ENCODE measurements around the gene SCGB1C2. TPM values are rescaled to one million over a fixed set of nuclear protein-coding genes. Genes with fewer than 3 reads are reported as not detected.
"Not testable (repeated sequence)": the region's sequence is repeated elsewhere in the genome, so short reads cannot be mapped to it uniquely, and the experiment has no call there.

Gene SCGB1C2
- total RNA-seq, 1 experiment from 2014 or later = not detected

DNA sequence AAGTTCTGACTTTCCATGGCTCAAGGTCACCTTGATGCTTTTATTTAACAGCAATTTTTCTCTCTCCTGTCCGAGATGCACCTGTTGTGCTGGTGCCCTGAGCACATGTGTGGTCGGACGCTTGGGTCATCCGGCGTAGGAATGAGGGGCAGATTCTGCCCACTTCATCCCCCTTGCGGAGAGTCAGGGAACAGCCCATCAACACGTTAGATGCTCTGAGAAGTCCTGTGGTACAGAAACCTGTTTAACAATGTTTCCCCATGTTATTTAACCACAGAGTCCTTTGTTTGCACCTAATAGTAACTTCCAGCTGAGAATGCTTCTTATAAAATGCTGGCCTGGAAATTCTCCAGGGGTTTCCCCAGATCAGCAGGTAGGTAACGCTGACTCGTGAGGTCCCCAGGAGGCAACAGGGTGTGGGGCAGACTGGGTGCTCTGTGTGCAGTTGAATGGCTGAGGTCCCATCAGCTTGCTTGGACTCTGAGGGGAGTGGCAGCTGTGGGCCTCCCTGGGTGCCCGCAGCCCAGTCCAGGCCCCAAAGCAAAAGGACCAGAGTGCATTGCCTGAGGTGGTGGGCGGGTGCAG, 26.2 kb downstream of the SCGB1C2 start:
- no peaks in the 10 kb centered on the region for H3K4me1 ChIP-seq (replicated peaks; ENCODE audit: insufficient read depth)
- no peaks in the 10 kb centered on the region for H3F3A ChIP-seq (ENCODE audit: insufficient read depth, low read depth)
- H3K9me3 ChIP-seq (ENCODE audit: insufficient read depth, low read depth) = no peaks in the 10 kb centered on the region
- ChIA-PET CTCF (no interaction called here), POLR2A (ENCODE audit: unreplicated experiment) (interaction anchor here (0.5 kb wide), 1 partner anchor 11 kb away, joined by 5 read pairs; no protein-coding TSS in a partner anchor)
- no peaks in the 10 kb centered on the region for H3K79me2 ChIP-seq (ENCODE audit: low read depth)
- H3K9me2 ChIP-seq (ENCODE audit: insufficient read depth) = no peaks in the 10 kb centered on the region
- no TSS peak for BruUV-seq (replicated peaks)
- no peak overlapping the region for H2AFZ ChIP-seq
- DNase-seq = no peak
- H3K27ac ChIP-seq = no peak overlapping the region
- H4K20me1 ChIP-seq (ENCODE audit: insufficient read depth) = no peaks in the 10 kb centered on the region
- peaks cover 19% of the 10 kb centered on the region for H3K27me3 ChIP-seq (ENCODE audit: insufficient read depth, low read depth)
- no peaks in the 10 kb centered on the region for H3K36me3 ChIP-seq (ENCODE audit: low read depth)
- H3K4me2 ChIP-seq = no peak overlapping the region
- intact Hi-C loops (cut with micrococcal nuclease; ENCODE audit: unreplicated experiment) = no loop called here
- H3K4me3 ChIP-seq = no peak overlapping the region
- no peak for TF ChIP-seq EZH2 (IDR thresholded peaks at IDR 0.05; ENCODE audit: low read depth)
- TF ChIP-seq, protein P1, sequence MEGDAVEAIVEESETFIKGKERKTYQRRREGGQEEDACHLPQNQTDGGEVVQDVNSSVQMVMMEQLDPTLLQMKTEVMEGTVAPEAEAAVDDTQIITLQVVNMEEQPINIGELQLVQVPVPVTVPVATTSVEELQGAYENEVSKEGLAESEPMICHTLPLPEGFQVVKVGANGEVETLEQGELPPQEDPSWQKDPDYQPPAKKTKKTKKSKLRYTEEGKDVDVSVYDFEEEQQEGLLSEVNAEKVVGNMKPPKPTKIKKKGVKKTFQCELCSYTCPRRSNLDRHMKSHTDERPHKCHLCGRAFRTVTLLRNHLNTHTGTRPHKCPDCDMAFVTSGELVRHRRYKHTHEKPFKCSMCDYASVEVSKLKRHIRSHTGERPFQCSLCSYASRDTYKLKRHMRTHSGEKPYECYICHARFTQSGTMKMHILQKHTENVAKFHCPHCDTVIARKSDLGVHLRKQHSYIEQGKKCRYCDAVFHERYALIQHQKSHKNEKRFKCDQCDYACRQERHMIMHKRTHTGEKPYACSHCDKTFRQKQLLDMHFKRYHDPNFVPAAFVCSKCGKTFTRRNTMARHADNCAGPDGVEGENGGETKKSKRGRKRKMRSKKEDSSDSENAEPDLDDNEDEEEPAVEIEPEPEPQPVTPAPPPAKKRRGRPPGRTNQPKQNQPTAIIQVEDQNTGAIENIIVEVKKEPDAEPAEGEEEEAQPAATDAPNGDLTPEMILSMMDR (conservative IDR thresholded peaks at IDR 0.05) = peak; percentile 54; the same call in 1 of the 2 replicates

DNA sequence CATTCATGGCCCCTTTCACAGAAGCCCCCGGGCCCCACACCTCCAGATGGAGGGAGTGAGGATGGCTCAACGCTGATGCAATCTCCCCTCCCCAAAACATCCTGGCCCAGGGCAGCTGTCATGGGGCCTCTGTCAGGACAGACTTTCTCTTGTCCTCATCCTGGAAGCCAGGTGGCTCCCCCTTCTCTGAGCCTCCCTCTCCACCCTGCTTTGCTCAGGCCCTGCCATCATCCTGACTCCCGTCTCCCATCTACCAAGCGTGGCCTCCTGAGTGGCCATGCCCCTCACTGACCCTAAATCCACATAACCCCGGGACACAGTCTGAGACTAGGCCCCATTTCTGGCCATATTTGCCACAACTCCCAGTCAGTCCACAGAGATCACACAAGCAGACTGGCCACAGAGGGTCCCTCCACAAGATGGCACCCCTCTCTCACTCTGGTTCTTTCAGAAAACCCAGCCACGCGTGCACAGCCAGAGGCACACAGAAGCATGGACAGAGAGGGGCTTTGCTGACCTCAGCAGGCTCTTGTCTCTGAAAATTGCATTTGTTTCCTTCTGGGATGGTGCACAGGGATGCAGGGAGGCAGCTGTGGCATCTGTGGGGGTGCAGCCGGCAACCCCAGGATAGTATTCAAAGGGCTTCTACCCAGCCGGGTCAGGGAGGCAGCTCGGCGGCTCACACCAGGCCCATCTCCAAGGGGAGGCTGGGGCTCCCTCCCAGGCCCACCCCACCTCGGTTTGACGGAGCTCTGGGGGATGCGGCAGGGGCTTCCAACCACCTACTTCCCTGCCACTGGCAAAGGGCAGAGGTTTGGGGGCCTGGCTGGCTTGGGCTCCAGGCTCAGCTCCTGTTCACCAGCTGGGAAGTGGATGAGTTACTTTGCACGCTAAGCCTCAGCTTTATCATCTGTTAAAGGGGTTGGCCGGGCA, 27.2 kb downstream of the SCGB1C2 start:
- POLR2A ChIA-PET (ENCODE audit: unreplicated experiment) = no interaction called here

DNA sequence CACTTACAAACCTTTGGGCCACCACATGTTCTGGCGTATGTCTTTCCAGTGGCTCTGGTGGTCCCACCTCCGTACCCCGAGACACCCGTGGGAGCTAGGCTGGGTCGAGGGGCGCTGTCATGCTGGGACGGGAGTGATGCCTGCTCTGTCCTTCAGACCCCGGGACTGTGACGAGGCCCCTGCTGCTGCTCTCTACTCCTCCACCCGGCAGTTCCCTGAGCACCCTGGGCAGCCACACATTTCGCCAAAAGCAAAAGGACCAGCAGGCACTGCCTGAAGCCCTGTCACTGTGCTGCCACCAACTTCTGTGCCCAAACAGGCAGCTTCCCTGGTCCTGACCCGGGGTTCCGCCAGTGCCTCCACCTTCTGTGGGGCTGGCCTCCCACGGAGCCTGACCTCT, 28.6 kb downstream of the SCGB1C2 start:
- Histone ChIP-seq H3K36me3 (ENCODE audit: low read depth) (no peaks in the 10 kb centered on the region), H3K4me2 (no peak overlapping the region), H3K27ac (no peak overlapping the region), H3K9me2 (ENCODE audit: insufficient read depth) (no peaks in the 10 kb centered on the region), H2AFZ (no peak overlapping the region), H3K4me3 (no peak overlapping the region), H3K79me2 (ENCODE audit: low read depth) (no peaks in the 10 kb centered on the region), H3F3A (ENCODE audit: insufficient read depth, low read depth) (no peaks in the 10 kb centered on the region), H3K27me3 (ENCODE audit: insufficient read depth, low read depth) (peaks cover 14% of the 10 kb centered on the region), H3K9me3 (ENCODE audit: insufficient read depth, low read depth) (no peaks in the 10 kb centered on the region), H3K4me1 (replicated peaks; ENCODE audit: insufficient read depth) (no peaks in the 10 kb centered on the region), H4K20me1 (ENCODE audit: insufficient read depth) (no peaks in the 10 kb centered on the region)
- BruUV-seq (replicated peaks) = no TSS peak
- intact Hi-C loops (cut with micrococcal nuclease; ENCODE audit: unreplicated experiment) = no loop called here
- CTCF ChIA-PET = no interaction called here
- no peak for DNase-seq
- POLR2A ChIA-PET (ENCODE audit: unreplicated experiment) = no interaction called here
- TF ChIP-seq, protein P1 (conservative IDR thresholded peaks at IDR 0.05) = no peak
- no peak for TF ChIP-seq EZH2 (IDR thresholded peaks at IDR 0.05; ENCODE audit: low read depth)

More for the DNA sequence above, 27.2 kb downstream of the SCGB1C2 start:
- Histone ChIP-seq H3K4me2 (no peak overlapping the region), H3K4me1 (replicated peaks; ENCODE audit: insufficient read depth) (no peaks in the 10 kb centered on the region), H3F3A (ENCODE audit: insufficient read depth, low read depth) (no peaks in the 10 kb centered on the region), H2AFZ (no peak overlapping the region), H3K9me3 (ENCODE audit: insufficient read depth, low read depth) (no peaks in the 10 kb centered on the region), H3K79me2 (ENCODE audit: low read depth) (no peaks in the 10 kb centered on the region), H3K27me3 (ENCODE audit: insufficient read depth, low read depth) (peaks cover 19% of the 10 kb centered on the region), H4K20me1 (ENCODE audit: insufficient read depth) (no peaks in the 10 kb centered on the region), H3K36me3 (ENCODE audit: low read depth) (no peaks in the 10 kb centered on the region), H3K9me2 (ENCODE audit: insufficient read depth) (no peaks in the 10 kb centered on the region), H3K27ac (no peak overlapping the region), H3K4me3 (no peak overlapping the region)
- peak in 1 of 2 experiments; percentile 46 for DNase-seq
- no peak for TF ChIP-seq EZH2 (IDR thresholded peaks at IDR 0.05; ENCODE audit: low read depth)
- TF ChIP-seq, protein P1 (conservative IDR thresholded peaks at IDR 0.05) = peak; percentile 55
- intact Hi-C loops (cut with micrococcal nuclease; ENCODE audit: unreplicated experiment) = no loop called here
- no TSS peak for BruUV-seq (replicated peaks)
- CTCF ChIA-PET = interaction anchor here (0.6 kb wide), 2 partner anchors 209 to 221 kb away, joined by 3 to 24 read pairs; no protein-coding TSS in a partner anchor

DNA sequence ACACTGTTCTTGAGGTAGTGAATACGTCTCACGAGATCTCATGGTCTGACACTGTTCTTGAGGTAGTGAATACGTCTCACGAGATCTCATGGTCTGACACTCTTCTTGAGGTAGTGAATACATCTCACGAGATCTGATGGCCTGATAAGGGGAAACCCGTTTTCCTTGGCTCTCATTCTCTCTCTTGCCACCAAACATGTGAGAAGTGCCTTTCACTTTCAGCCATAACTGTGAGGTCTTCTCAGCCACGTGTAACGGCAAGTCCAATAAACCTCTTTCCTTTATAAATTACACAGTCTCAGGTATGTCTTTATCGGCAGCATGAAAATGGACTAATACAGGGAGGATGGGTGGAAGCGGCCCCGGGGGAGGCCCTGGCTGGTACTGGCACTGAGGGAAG, 31.2 kb downstream of the SCGB1C2 start:
- DNase-seq, CTCF ChIA-PET: not testable (repeated sequence)

More for the DNA sequence above, 31.2 kb downstream of the SCGB1C2 start:
- H3K4me3 ChIP-seq; H3K4me2 ChIP-seq; H3K9me2 ChIP-seq (ENCODE audit: insufficient read depth); H4K20me1 ChIP-seq (ENCODE audit: insufficient read depth); H3K27ac ChIP-seq; H3F3A ChIP-seq (ENCODE audit: insufficient read depth, low read depth); intact Hi-C loops (cut with micrococcal nuclease; ENCODE audit: unreplicated experiment); BruUV-seq (replicated peaks); H3K4me1 ChIP-seq (replicated peaks; ENCODE audit: insufficient read depth); H2AFZ ChIP-seq; H3K9me3 ChIP-seq (ENCODE audit: insufficient read depth, low read depth); H3K79me2 ChIP-seq (ENCODE audit: low read depth); POLR2A ChIA-PET (ENCODE audit: unreplicated experiment); H3K36me3 ChIP-seq (ENCODE audit: low read depth); H3K27me3 ChIP-seq (ENCODE audit: insufficient read depth, low read depth): not testable (repeated sequence)

Data from PC-9 (cell line).